ENCODE measurements around the gene APOL6. TPM values are rescaled to one million over a fixed set of nuclear protein-coding genes. Genes with fewer than 3 reads are reported as not detected.

APOL6 gene
- total and polyA plus RNA-seq, 2 of the 13 experiments (the other 11 are each of a cell fraction or from before 2014, with no cell fraction given): 5.2 to 7.5 TPM

DNA sequence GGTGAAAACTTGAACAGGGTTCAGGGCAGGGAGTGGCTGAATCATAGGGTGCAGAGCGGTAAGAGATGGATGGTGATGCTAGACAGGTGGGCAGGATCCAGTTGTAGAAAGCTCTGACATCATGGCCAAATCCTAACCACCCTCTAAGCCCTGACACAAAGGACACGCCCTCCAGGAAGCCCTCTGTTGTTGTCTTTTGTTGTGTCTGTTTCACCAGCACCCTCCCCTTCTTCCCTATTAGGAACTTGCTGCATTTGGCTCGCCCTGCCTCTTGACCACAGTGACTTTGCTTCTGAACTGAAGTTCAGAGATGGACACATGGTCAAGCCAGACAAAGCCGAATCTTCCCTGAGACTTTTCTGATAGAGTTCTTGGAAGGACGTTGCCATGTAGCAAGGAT is 14.2 kb upstream of the APOL6 start:
- DNase-seq (ENCODE audit: low spot score): no peak
- intact Hi-C loops (cut with micrococcal nuclease; ENCODE audit: unreplicated experiment): no loop called here
- CTCF ChIA-PET (ENCODE audit: low intra/inter-chr PET ratio, low total read pairs): no interaction called here

More for the DNA sequence above, 14.2 kb upstream of the APOL6 start:
- Histone ChIP-seq H3K4me2 (ENCODE audit: low read depth, low read length) (no peak overlapping the region), H3K4me3 (replicated peaks in 1 of 3; ENCODE audit: insufficient read depth in 1 of 3, low read depth in 2 of 3, low read length in 3 of 3) (no peak overlapping the region), H2AFZ (ENCODE audit: low read length) (no peak overlapping the region), H3K36me3 (replicated peaks in 1 of 2; ENCODE audit: control insufficient read depth in 1 of 2, insufficient read depth in 2 of 2, low read length in 2 of 2) (no peaks in the 10 kb centered on the region), H3K9ac (ENCODE audit: insufficient read depth, low read depth, low read length) (no peak overlapping the region), H3K9me3 (ENCODE audit: low read length) (no peaks in the 10 kb centered on the region), H3K4me1 (ENCODE audit: insufficient read depth, low read length) (peaks cover 21% of the 10 kb centered on the region), H3K79me2 (ENCODE audit: insufficient read depth, low read length) (no peaks in the 10 kb centered on the region), H4K20me1 (ENCODE audit: insufficient read depth, low read length) (no peaks in the 10 kb centered on the region), H3K27ac (ENCODE audit: extremely low read length, insufficient read depth, low read length) (no peak overlapping the region), H3K27me3 (ENCODE audit: control insufficient read depth in 1 of 2, insufficient read depth in 2 of 2, low read length in 2 of 2) (no peaks in the 10 kb centered on the region; a peak in 1 of 5 replicates)
- no TSS peak for BruUV-seq (replicated peaks)
- WGBS (ENCODE audit: low lambda C conversion rate): 18% methylated on average over 4 of the region's 5 CpGs
- POLR2A ChIA-PET: interaction anchor here (1.2 kb wide), 1 partner anchor 14 kb away, joined by 3 read pairs; the partner anchor contains the start of gene APOL6
- FAIRE-seq: no peak
- no peak for TF ChIP-seq SMYD3 (CRISPR knock-in tag; IDR thresholded peaks at IDR 0.05)
- no peak for TF ChIP-seq ZNF569 (CRISPR knock-in tag; IDR thresholded peaks at IDR 0.05; ENCODE audit: borderline replicate concordance)
- TF ChIP-seq, protein P1, sequence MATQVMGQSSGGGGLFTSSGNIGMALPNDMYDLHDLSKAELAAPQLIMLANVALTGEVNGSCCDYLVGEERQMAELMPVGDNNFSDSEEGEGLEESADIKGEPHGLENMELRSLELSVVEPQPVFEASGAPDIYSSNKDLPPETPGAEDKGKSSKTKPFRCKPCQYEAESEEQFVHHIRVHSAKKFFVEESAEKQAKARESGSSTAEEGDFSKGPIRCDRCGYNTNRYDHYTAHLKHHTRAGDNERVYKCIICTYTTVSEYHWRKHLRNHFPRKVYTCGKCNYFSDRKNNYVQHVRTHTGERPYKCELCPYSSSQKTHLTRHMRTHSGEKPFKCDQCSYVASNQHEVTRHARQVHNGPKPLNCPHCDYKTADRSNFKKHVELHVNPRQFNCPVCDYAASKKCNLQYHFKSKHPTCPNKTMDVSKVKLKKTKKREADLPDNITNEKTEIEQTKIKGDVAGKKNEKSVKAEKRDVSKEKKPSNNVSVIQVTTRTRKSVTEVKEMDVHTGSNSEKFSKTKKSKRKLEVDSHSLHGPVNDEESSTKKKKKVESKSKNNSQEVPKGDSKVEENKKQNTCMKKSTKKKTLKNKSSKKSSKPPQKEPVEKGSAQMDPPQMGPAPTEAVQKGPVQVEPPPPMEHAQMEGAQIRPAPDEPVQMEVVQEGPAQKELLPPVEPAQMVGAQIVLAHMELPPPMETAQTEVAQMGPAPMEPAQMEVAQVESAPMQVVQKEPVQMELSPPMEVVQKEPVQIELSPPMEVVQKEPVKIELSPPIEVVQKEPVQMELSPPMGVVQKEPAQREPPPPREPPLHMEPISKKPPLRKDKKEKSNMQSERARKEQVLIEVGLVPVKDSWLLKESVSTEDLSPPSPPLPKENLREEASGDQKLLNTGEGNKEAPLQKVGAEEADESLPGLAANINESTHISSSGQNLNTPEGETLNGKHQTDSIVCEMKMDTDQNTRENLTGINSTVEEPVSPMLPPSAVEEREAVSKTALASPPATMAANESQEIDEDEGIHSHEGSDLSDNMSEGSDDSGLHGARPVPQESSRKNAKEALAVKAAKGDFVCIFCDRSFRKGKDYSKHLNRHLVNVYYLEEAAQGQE (IDR thresholded peaks at IDR 0.05; ENCODE audit: borderline replicate concordance in 1 of 2, low read depth in 1 of 2, low read length in 2 of 2): no peak
- TF ChIP-seq SOX5 (CRISPR knock-in tag; IDR thresholded peaks at IDR 0.05; ENCODE audit: borderline replicate concordance): no peak
- no peak for TF ChIP-seq ZNF383 (CRISPR knock-in tag; IDR thresholded peaks at IDR 0.05; ENCODE audit: borderline replicate concordance)
- no peak for TF ChIP-seq ZNF850 (CRISPR knock-in tag; conservative IDR thresholded peaks at IDR 0.05)
- TF ChIP-seq ARNT2 (CRISPR knock-in tag; IDR thresholded peaks at IDR 0.05; ENCODE audit: low read depth): no peak
- TF ChIP-seq, protein P2, sequence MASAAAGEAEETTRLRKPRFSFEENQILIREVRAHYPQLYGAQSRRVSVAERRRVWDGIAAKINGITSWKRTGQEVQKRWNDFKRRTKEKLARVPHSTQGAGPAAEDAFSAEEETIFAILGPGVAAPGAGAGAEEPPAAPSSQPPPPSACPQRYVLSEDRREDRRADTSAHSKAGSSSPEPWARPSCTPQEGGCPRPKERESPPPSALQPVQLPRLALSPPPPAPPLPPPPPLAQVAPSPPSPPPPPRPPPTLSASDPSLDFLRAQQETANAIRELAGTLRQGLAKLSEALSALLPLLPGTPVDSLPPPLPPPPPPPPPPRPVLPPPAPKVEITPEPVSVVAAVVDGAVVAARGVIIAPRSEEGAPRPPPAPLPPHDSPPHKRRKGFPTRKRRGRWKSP (CRISPR knock-in tag; IDR thresholded peaks at IDR 0.05): no peak
- in situ Hi-C loops (cut with HindIII; ENCODE audit: extremely low pct_ligation_motif_present, low pct_unique_long_range_greater_than_20kb): loop anchor here (10.0 kb wide), 2 partner anchors 101 to 201 kb away; no protein-coding TSS in a partner anchor
- ATAC-seq: no peak
